ENCODE measurements around the gene FRMPD4.

GRCh38 chrX:12595720-12596119 lies 457.4 kb downstream of the FRMPD4 start:
- TF ChIP-seq PATZ1 (CRISPR knock-in tag; IDR thresholded peaks at IDR 0.05; ENCODE audit: borderline replicate concordance) = no peak
- TF ChIP-seq ZNF565 (CRISPR knock-in tag; conservative IDR thresholded peaks at IDR 0.05; ENCODE audit: low read depth) = no peak
- no peak for TF ChIP-seq ESRRG (CRISPR knock-in tag; IDR thresholded peaks at IDR 0.05)
- no peak for TF ChIP-seq ARNTL (CRISPR knock-in tag; IDR thresholded peaks at IDR 0.05; ENCODE audit: borderline replicate concordance, low read depth)
- TF ChIP-seq ZNF8 (CRISPR knock-in tag; IDR thresholded peaks at IDR 0.05) = no peak
- TF ChIP-seq SNAI2 (CRISPR knock-in tag; IDR thresholded peaks at IDR 0.05) = no peak

All from SK-N-SH treated with all-trans-retinoic acid at 6 μM for 48 hours (cell line).